GM19043 (cell line): ENCODE measurements around the gene CALD1.

Experiments used
- ATAC-seq: cut with Tn5 transposase; IDR thresholded peaks from one replicate; pipeline ENCODE4 v1.9.1; 2021; ENCODE audit warnings: low read depth; ENCODE audit not compliant: unreplicated experiment

Gene CALD1

GRCh38 chr7:134778941-134779740, at the start of gene CALD1:
Gene CALD1 (plus strand): TSS chr7:134779634. CDS start chr7:134867734, 88,100 bp downstream.
- ATAC-seq, result no peak

GRCh38 chr7:134729895-134730294, 49.5 kb upstream of the CALD1 start:
- ATAC-seq, result no peak

DNA sequence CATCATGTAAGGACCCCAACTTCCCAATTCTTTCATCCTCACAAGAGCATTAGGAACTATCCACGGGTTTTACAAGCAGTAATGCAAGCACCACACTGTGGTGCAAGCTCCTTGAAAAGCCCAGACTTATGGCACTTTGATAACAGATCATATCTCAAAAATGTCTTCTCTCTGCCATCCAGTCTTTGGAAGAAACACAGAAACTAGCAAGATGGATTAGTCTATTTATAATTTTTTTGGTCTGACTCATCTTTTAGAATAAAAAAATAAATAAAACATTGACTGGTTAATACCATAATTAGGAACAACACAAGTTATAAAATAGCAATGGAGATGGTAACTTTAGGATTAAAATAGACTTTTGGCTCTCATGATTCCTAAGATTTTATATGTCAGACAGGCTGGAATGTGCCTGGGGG, 49.0 kb upstream of the CALD1 start:
- ATAC-seq, result no peak

DNA sequence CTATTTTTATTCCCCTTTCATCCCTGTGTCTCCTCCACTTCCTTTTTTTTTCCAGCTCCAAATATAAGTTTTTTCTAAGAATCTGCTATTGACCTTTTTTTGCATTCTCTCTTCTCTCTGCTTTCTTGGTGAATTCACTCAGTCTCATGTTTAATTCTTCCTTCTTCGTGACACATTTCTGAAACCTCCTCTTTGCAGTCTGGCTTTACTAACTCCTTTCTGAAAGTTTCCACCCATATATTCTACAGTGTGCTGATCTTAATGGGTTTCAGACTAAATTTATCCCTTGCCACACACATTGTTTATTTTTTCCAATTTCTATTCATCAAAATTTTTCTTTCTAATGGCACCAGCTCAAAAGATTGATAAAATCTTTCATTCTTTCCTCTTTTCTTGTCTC, 47.8 kb upstream of the CALD1 start:
- no peak for ATAC-seq

DNA sequence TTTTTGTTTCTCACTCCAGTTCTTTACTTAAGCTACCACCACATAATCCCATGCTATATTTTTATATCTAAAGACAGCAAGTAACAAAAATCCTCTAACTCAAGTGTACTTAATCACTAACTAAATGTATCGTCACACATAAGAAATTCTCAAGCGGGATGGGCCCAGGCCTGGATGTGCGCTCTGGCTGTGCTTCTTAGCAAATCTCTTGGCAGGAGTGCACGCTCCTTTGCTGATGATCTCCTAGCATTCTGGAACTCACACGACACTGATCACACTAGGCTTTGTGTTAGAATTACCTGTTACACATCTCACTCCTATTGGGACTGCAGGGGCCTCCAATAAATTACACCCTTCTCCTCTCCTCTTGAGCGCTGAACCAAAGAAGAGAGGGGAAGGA, 46.7 kb upstream of the CALD1 start:
- no peak for ATAC-seq

DNA sequence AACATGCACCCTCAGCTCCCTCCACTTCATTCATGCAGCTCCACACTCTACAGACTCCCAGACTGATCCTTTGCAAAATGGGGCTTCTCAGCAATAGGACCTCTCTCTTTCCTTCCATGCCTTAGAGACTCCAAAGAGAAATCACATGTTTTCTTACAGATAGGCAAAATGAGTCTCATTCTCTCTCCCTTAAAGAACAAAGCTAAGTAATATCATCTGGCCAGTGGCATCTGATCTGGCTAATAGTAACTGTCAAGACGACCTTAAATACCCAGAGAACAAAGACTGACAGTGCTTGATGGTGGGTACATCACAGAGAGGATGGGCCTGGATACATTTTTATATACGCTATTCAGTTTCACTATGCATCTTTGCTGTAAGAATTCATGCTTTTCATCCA, 43.1 kb upstream of the CALD1 start:
- no peak for ATAC-seq

DNA sequence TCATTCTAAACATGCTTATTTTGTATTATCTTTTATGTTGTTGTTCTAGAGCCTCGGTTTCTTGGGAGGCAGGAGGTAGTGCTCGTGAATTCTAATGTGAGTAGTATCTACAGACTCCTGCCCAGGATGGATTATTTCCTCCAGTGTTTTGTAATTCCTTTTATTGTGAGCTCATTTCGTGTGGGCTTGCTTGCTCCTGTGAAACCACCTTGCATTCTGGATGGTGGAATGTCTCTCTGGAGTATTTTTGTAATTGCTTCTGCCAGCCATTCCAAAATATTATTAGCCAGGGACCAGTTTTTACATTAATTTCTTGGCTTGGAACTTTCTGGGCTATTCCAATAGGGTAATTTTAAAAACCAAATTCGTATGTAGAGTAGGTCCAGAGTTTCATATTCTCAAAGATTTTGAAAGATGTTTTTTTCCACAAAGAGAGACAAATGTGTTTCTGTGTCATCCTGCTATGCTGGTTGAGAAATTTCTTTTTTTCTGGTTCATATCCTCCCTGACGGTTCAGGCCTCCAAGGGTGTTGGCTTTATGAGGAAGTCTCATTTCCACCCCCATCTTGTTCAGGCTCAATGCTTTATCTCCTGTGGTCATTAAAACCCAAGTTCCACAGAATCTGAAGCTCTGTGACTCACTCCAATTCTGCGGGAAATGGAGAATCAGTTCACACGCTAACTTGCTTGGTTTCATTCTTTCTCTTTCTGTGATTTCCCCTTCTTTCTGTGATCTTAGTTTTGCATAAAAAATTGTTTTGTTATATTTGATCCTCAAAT, 41.7 kb upstream of the CALD1 start:
- no peak for ATAC-seq

GRCh38 chr7:134739362-134739761, 40.1 kb upstream of the CALD1 start:
- ATAC-seq, result no peak

DNA sequence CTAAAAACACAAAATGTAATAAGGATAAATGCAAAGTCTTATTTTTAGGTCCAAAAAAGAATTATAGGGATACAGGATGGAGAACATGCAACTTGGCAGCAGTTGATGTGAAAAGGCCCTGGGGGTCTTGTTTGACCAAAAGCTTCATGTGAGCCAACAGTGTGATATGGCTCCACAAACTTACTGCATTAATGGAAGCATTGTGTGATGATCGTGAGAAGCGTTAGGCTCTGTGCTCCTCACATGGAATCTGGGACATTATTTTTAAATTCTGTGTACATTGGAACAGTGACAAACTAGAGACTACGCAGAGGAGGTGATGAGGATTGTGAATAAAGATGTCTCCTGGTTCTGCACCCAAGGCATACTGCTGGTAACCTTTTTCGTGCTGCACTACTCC, 39.1 kb upstream of the CALD1 start:
- no peak for ATAC-seq

- ATAC-seq, result no peak
These were observed 37.4 kb upstream of the CALD1 start for GRCh38 chr7:134741907-134742635.

DNA sequence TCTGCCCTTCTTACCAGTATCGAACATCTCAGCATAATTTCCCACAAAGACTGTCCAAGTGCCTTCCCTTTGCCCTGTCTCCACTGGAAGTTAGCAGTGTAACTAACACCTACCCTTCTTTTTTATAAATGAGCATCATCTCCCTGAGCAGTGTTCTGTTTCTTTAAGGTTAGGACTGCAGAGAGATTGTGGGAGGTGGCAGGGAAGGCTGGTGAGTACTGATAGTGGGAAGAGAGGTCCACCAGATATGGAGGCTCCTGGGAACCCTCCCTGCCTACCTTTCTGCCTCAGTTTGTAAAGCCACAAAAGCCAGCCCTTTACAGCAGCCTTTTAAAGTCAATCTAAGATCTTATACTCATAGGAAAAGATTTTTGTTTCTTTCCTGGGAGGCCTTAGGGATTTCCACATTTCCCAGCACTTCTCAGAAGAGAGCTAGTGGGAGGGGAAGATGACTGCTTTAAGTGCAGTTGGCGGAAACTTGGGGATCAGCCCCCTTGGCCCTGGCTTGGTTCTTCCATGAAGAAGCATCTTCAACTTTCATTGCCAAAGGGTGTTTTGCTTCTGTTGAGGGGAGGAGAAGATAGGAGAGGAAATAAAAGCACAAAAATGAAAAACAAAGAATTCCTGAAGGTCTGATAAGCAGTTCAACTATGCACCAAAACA, 36.6 kb upstream of the CALD1 start:
- no peak for ATAC-seq

DNA sequence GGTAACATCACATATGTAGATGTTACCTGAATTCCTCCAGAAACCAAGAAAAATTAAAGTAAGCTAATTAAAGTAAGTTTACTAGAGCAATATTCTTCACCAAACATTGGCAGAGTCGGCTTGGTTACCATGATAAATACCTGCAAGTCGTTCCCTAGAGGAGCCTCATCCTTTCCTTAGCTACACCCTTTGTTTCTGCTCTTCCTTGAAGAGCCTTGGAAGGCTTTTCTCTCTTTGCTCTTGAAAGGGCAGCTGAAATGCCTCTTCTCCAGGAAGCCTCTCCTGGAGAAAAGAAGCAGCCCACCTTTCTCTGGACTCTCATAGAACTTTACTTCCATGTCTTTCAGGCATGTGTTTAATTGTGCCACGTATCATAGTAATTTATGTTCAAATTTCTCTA, 34.9 kb upstream of the CALD1 start:
- ATAC-seq, result no peak

GRCh38 chr7:134747326-134747725, 32.1 kb upstream of the CALD1 start:
- ATAC-seq, result no peak

- no peak for ATAC-seq
These were observed 29.1 kb upstream of the CALD1 start for GRCh38 chr7:134750083-134751062.

GRCh38 chr7:134752006-134752760, 27.3 kb upstream of the CALD1 start:
- no peak for ATAC-seq

DNA sequence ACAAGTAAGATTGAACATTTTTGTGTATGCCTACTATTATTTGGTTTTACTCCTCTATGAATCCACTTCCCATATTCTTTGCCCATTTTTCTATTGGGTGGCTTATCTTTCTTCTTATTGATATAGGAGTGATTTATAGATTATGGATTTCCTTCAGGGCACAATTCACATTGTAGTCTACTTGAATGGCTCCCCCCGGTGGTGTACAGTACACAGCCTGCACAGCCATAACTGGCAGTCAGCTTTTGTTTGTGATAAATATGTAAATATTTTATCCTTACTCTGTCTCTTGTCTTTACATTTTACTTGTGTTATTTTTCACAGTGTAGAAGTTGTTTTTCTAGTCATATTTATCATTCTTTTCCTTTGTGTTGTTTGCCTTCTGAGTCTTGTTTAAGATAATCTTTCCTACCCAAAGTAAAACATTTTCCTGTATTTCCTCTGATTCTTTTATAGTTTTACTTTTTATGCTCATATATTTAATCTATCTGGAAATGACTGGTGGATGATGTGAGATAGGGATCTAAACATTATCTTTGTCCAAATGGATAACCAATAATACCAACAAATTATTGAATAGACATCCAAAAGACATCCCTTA, 23.9 kb upstream of the CALD1 start:
- no peak for ATAC-seq

DNA sequence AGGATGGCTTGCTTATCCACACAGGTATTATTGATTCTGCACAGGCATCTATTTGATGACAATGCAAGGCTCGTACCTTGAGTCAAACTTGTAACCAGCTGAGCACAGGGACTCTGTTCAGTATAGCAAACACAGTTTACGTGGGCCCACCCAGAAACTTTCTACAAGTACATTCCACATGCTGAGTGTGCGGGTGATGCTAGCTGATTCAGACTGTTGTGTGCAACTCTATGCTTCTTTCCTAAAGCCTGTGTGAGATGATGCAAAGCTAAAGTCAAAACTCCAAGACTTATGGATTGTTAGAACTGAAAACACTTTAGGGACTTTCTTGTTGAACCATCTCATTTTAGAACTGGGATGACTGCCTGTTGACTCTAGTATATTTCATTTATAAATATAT, 21.5 kb upstream of the CALD1 start:
- no peak for ATAC-seq

GRCh38 chr7:134758981-134759380, 20.5 kb upstream of the CALD1 start:
- ATAC-seq, result no peak
